ENCODE data around the gene FDX1. TPM values are rescaled to one million over a fixed set of nuclear protein-coding genes. Genes with fewer than 3 reads are reported as not detected.

The FDX1 gene
- total RNA-seq, 2 donors from 2014 or later, result 7.7 to 8.0 TPM

DNA sequence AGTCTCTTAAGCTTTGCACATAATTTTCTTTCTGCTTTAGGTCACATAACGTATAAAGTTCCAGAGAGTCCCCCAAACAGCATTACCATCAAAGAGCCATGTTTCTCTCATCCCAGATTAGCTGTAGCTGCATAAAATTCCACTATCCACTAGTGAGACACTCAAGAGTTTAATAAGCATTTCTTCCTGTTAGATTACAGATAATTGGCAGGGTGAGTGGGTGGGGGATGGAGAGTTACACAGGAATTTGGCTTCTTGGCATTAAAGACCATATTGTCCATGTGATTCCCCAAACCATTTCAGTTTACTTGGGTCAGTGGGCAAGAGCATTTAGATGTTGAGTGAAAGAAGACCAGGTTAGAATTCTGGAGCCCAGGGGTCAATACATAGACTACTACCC lies 82.3 kb downstream of the FDX1 start:
- no peaks in the 10 kb centered on the region for H3K27me3 Mint-ChIP-seq (ENCODE audit: low read depth)
- no peaks in the 10 kb centered on the region for H3K9me3 Mint-ChIP-seq
- H3K4me1 Mint-ChIP-seq (ENCODE audit: low read depth), result no peaks in the 10 kb centered on the region
- H3K27ac Mint-ChIP-seq, result no peak overlapping the region
- no peak for DNase-seq
- H3K36me3 Mint-ChIP-seq (ENCODE audit: insufficient read depth in 2 of 2), result no peaks in the 10 kb centered on the region
- ATAC-seq (replicated peaks in 1 of 2), result no peak
- H3K4me3 Mint-ChIP-seq, result no peak overlapping the region

DNA sequence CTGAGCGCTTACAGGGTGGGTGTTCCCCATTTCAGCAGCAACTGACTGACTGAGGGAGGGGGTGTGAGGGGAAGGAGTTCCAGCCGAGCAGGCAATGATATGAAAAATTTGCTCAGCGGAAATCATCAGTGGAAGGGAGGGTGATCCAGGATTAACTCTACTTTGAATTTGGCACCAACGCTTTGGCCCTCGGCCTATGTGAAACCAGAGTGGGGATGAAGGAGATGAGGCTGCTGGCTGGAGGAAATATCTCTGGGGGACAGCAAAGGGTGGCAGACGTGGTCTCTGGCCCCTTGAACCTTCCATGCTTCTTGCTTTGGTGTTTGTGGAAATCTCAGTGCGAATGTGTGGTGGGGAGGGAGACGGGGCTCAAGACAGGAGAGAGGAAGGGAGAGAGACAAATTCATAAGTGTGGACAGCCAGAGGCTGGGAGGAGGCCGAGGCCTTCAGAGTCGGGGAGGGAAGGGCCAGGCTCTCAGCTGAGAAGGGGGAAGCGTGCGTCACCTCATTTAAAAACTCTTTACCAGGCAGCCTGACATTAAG lies 83.6 kb downstream of the FDX1 start:
- no peak overlapping the region for H3K4me3 Mint-ChIP-seq
- H3K9me3 Mint-ChIP-seq, result peaks cover 0 to 1% of the 10 kb centered on the region in 2 donors
- H3K27me3 Mint-ChIP-seq (ENCODE audit: low read depth), result no peaks in the 10 kb centered on the region
- H3K4me1 Mint-ChIP-seq (ENCODE audit: low read depth), result no peaks in the 10 kb centered on the region
- no peak for ATAC-seq (replicated peaks in 1 of 2)
- H3K27ac Mint-ChIP-seq, result no peak overlapping the region
- H3K36me3 Mint-ChIP-seq (ENCODE audit: insufficient read depth in 2 of 2), result no peaks in the 10 kb centered on the region
- no peak for DNase-seq

DNA sequence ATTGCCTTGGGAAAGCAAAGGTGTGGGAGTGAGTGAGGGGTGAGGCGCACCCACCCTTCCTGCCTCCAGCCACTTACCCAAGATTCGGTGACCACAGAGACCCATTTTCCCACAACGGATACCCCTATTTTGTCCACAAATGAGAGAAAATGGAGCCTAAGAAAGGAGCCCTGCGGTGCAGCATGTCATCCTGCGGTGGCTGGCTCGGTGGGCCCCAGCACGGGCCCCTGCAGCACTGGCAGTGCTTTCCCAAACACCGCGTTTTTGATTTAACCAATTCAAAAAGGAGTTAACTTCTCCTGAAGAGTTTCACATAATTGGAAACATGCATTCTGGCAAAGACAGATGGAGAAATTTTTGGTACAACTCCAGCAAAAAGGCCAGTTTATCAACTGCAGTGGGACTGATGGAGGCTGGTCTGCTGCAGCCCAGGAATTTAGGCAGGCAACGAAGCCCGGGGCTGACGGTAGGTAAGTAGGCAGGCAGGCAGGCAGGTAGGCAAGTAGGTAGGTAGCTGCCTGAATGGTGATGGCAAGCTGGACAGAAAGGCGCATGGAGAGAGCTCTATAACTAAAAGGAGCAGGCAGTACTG lies 84.2 kb downstream of the FDX1 start:
- no peaks in the 10 kb centered on the region for H3K36me3 Mint-ChIP-seq (ENCODE audit: insufficient read depth in 2 of 2)
- no peaks in the 10 kb centered on the region for H3K4me1 Mint-ChIP-seq (ENCODE audit: low read depth)
- H3K9me3 Mint-ChIP-seq, result peaks cover 0 to 1% of the 10 kb centered on the region in 2 donors
- ATAC-seq (replicated peaks in 1 of 2), result no peak
- H3K4me3 Mint-ChIP-seq, result no peak overlapping the region
- no peak overlapping the region for H3K27ac Mint-ChIP-seq
- no peak for DNase-seq
- no peaks in the 10 kb centered on the region for H3K27me3 Mint-ChIP-seq (ENCODE audit: low read depth)

Other genes starting within 250 kb of the FDX1 start
- gene RDX, start 133.3 kb upstream of the FDX1 start, total RNA-seq, result 10 to 100 TPM; 49.0 to 56.5 TPM